ENCODE results near the gene TM6SF1. TPM values are rescaled to one million over a fixed set of nuclear protein-coding genes. Genes with fewer than 3 reads are reported as not detected.
"Not testable (repeated sequence)": the region's sequence is repeated elsewhere in the genome, so short reads cannot be mapped to it uniquely, and the experiment has no call there.

The TM6SF1 gene
- total and polyA plus RNA-seq, 4 donors: 0.65 to 2.1 (median 1.3) TPM

- no peak for DNase-seq (ENCODE audit: low spot score)
- no peaks in the 10 kb centered on the region for H3K4me1 ChIP-seq (ENCODE audit: control insufficient read depth in 4 of 4, insufficient read depth in 4 of 4, low read length in 3 of 4)
- 78% methylated on average over 2 of the region's 2 CpGs for WGBS
Observed at GRCh38 chr15:83166830-83167229, 59.4 kb downstream of the TM6SF1 start.

DNA sequence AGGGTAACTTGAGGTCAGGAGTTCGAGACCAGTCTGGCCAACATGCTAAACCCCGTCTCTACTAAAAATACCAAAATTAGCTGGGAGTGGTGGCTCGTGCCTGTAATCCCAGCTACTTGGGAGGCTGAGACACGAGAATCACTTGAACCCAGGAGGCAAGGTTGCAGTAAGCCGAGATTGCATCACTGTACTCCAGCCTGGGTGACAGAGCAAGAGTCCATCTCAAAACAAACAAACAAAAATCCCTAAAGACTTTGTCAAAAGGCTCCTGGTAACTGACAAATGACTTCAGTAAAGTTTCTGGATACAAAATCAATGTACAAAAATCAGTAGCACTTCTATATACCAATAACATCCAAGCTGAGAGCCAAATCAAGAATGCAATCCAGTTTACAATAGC lies 62.1 kb downstream of the TM6SF1 start:
- DNase-seq (ENCODE audit: low spot score); H3K36me3 ChIP-seq (ENCODE audit: control insufficient read depth in 4 of 4, insufficient read depth in 3 of 4, low read depth in 1 of 4, low read length in 3 of 4); H3K9ac ChIP-seq (ENCODE audit: low read depth in 1 of 2, low read length in 2 of 2); H3K9me3 ChIP-seq (ENCODE audit: control insufficient read depth in 4 of 4, low read length in 3 of 4); H3K4me3 ChIP-seq (ENCODE audit: low read depth in 1 of 3, low read length in 3 of 3); H3K4me1 ChIP-seq (ENCODE audit: control insufficient read depth in 4 of 4, insufficient read depth in 4 of 4, low read length in 3 of 4); H3K27me3 ChIP-seq (ENCODE audit: control insufficient read depth in 4 of 4, insufficient read depth in 4 of 4, low read length in 3 of 4); H3K27ac ChIP-seq (ENCODE audit: low read depth in 1 of 2, low read length in 2 of 2): not testable (repeated sequence)
- WGBS: 90% methylated on average over 5 of the region's 5 CpGs

More at GRCh38 chr15:83166830-83167229, 59.4 kb downstream of the TM6SF1 start:
- Histone ChIP-seq H3K9ac (ENCODE audit: low read depth in 1 of 2, low read length in 2 of 2) (no peak overlapping the region), H3K27ac (ENCODE audit: low read depth in 1 of 2, low read length in 2 of 2) (no peak overlapping the region), H3K27me3 (ENCODE audit: control insufficient read depth in 4 of 4, insufficient read depth in 4 of 4, low read length in 3 of 4) (peaks cover 0 to 3% (median 0%) of the 10 kb centered on the region in 4 donors), H3K36me3 (ENCODE audit: control insufficient read depth in 4 of 4, insufficient read depth in 3 of 4, low read depth in 1 of 4, low read length in 3 of 4) (no peaks in the 10 kb centered on the region), H3K4me3 (ENCODE audit: low read depth in 1 of 3, low read length in 3 of 3) (no peak overlapping the region), H3K9me3 (ENCODE audit: control insufficient read depth in 4 of 4, low read length in 3 of 4) (peaks cover 0 to 9% (median 4%) of the 10 kb centered on the region in 4 donors)
- TF ChIP-seq CTCF (IDR thresholded peaks at IDR 0.05; ENCODE audit: low read depth, low read length, missing input control) (no peak), TAF1 (conservative IDR thresholded peaks at IDR 0.05) (no peak), JUND (IDR thresholded peaks at IDR 0.05) (no peak), REST (IDR thresholded peaks at IDR 0.05) (no peak), GABPA (IDR thresholded peaks at IDR 0.05 in 1 of 2, conservative IDR thresholded peaks at IDR 0.05 in 1 of 2) (no peak), SP1 (IDR thresholded peaks at IDR 0.05) (no peak), RXRA (IDR thresholded peaks at IDR 0.05) (no peak), FOXA2 (IDR thresholded peaks at IDR 0.05) (no peak), YY1 (IDR thresholded peaks at IDR 0.05) (no peak), NR2F2 (IDR thresholded peaks at IDR 0.05) (no peak), RAD21 (IDR thresholded peaks at IDR 0.05) (no peak), HNF4A (conservative IDR thresholded peaks at IDR 0.05) (no peak), FOXA1 (IDR thresholded peaks at IDR 0.05) (no peak), EGR1 (IDR thresholded peaks at IDR 0.05; ENCODE audit: low read depth in 2 of 2) (no peak), HNF4G (IDR thresholded peaks at IDR 0.05) (no peak)
- TF ChIP-seq, protein P1, sequence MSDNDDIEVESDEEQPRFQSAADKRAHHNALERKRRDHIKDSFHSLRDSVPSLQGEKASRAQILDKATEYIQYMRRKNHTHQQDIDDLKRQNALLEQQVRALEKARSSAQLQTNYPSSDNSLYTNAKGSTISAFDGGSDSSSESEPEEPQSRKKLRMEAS (IDR thresholded peaks at IDR 0.05): no peak
- TF ChIP-seq, protein P2, sequence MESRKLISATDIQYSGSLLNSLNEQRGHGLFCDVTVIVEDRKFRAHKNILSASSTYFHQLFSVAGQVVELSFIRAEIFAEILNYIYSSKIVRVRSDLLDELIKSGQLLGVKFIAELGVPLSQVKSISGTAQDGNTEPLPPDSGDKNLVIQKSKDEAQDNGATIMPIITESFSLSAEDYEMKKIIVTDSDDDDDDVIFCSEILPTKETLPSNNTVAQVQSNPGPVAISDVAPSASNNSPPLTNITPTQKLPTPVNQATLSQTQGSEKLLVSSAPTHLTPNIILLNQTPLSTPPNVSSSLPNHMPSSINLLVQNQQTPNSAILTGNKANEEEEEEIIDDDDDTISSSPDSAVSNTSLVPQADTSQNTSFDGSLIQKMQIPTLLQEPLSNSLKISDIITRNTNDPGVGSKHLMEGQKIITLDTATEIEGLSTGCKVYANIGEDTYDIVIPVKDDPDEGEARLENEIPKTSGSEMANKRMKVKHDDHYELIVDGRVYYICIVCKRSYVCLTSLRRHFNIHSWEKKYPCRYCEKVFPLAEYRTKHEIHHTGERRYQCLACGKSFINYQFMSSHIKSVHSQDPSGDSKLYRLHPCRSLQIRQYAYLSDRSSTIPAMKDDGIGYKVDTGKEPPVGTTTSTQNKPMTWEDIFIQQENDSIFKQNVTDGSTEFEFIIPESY (IDR thresholded peaks at IDR 0.05): no peak
- TF ChIP-seq, protein P3, sequence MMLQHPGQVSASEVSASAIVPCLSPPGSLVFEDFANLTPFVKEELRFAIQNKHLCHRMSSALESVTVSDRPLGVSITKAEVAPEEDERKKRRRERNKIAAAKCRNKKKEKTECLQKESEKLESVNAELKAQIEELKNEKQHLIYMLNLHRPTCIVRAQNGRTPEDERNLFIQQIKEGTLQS (IDR thresholded peaks at IDR 0.05): no peak
